Sigmoid colon (tissue), 4 donors: ENCODE results near the gene GSN.

Experiments
- CTCF ChIP-seq, 4 experiments: fragments of 450-650 bp in 3 of 4; fragments of 200-600 bp in 1 of 4; IDR thresholded peaks; one replicate each; pipeline ENCODE4 v1.5.1; 2016 to 2019; ENCODE audit warnings: antibody characterized with exemption in 4 of 4, mild to moderate bottlenecking in 3 of 4, moderate library complexity in 2 of 4
- EP300 ChIP-seq, 4 donors: sonication (generic); formaldehyde crosslinking; IDR thresholded peaks; one replicate each; pipeline ENCODE4 v1.6.1; 2017; ENCODE audit warnings: antibody characterized with exemption in 4 of 4
- POLR2A ChIP-seq, 2 donors: fragments of 450-650 bp; IDR thresholded peaks; one replicate each; pipeline ENCODE4 v1.6.1; 2016; ENCODE audit warnings: antibody characterized with exemption in 2 of 2, mild to moderate bottlenecking in 2 of 2, moderate library complexity in 2 of 2
- POLR2AphosphoS5 ChIP-seq, 4 donors: sonication (generic); formaldehyde crosslinking; IDR thresholded peaks; one replicate each; pipeline ENCODE4 v1.6.1; 2017; ENCODE audit warnings: antibody characterized with exemption in 4 of 4

- TF ChIP-seq CTCF (IDR thresholded peaks at IDR 0.05) (no peak), EP300 (IDR thresholded peaks at IDR 0.05) (no peak), POLR2AphosphoS5 (IDR thresholded peaks at IDR 0.05) (no peak), POLR2A (IDR thresholded peaks at IDR 0.05) (no peak)
These were observed 18.4 kb upstream of the GSN start for GRCh38 chr9:121249563-121249962.
